IMR-90 (cell line): ENCODE results near the gene GPR173. TPM values are rescaled to one million over a fixed set of nuclear protein-coding genes. Genes with fewer than 3 reads are reported as not detected.
A peak's percentile ranks its signal among the peaks of the same experiment; 100 is the strongest.

Experiments used
- ATAC-seq: fragments of 200-7000 bp; cut with Tn5 transposase; 2 replicates; pipeline ENCODE4 v1.9.1; 2020; ENCODE audit warnings: low read depth, mild to moderate bottlenecking, moderate library complexity
- BruUV-seq: library from RNA; stranded (reverse); fragments of 400-500 nt; replicated peaks from 2 replicates; lab custom pipeline; 2021; lab: Mats Ljungman, UMichigan
- CTCF ChIA-PET: fragments of 300-600 bp; formaldehyde crosslinking; extraction: SDS; loops from one replicate; lab custom pipeline; 2021; ENCODE audit warnings: antibody characterized with exemption; lab: Yijun Ruan, JAX
- POLR2A ChIA-PET: fragments of 300-600 bp; sonication (Branson Sonifier 250); formaldehyde crosslinking; loops from one replicate; lab custom pipeline; 2022; ENCODE audit warnings: antibody characterized with exemption; ENCODE audit not compliant: unreplicated experiment; lab: Charles Lee
- DNase-seq: peaks from one replicate; pipeline ENCODE4 v3.0.0; 2013
- H2AFZ ChIP-seq: replicated peaks from 2 replicates; pipeline ENCODE3; 2013; ENCODE audit warnings: low read length, mild to moderate bottlenecking; ENCODE audit not compliant: poor library complexity
- H2AK5ac ChIP-seq: 2 replicates; pipeline ENCODE4 v1.6.1; 2013; ENCODE audit warnings: low read depth, low read length, inconsistent platforms
- H2AK9ac ChIP-seq: replicated peaks from 2 replicates; pipeline ENCODE3; 2013; ENCODE audit warnings: mild to moderate bottlenecking, low read depth, low read length, moderate library complexity; ENCODE audit not compliant: poor library complexity
- H2BK120ac ChIP-seq: 2 replicates; pipeline ENCODE4 v1.6.1; 2013; ENCODE audit warnings: low read depth, low read length, inconsistent platforms
- H2BK15ac ChIP-seq: 3 replicates; pipeline ENCODE4 v1.6.1; 2013; ENCODE audit warnings: low read depth, low read length, inconsistent platforms
- H2BK20ac ChIP-seq: 2 replicates; pipeline ENCODE4 v1.6.1; 2013; ENCODE audit warnings: low read depth, mild to moderate bottlenecking, inconsistent platforms, low read length, moderate library complexity
- H2BK5ac ChIP-seq: 2 replicates; pipeline ENCODE4 v1.6.1; 2013; ENCODE audit warnings: mild to moderate bottlenecking, low read depth, low read length, inconsistent platforms; ENCODE audit not compliant: poor library complexity, severe bottlenecking
- H3K14ac ChIP-seq: replicated peaks from 2 replicates; pipeline ENCODE4 v1.6.1; 2013; ENCODE audit warnings: low read depth, low read length, inconsistent platforms
- H3K18ac ChIP-seq: 2 replicates; pipeline ENCODE4 v1.6.1; 2013; ENCODE audit warnings: low read depth, low read length, control low read depth
- H3K23ac ChIP-seq: 2 replicates; pipeline ENCODE4 v1.6.1; 2013; ENCODE audit warnings: low read depth, low read length, inconsistent platforms
- H3K27ac ChIP-seq: 2 replicates; pipeline ENCODE4 v1.5.1; 2013; ENCODE audit warnings: mild to moderate bottlenecking, control low read depth, low read length; ENCODE audit not compliant: insufficient read depth
- H3K27me3 ChIP-seq: 2 replicates; pipeline ENCODE4 v1.6.1; 2013; ENCODE audit warnings: low read length; ENCODE audit not compliant: control insufficient read depth, insufficient read depth
- H3K36me3 ChIP-seq: 2 replicates; pipeline ENCODE4 v1.6.1; 2013; ENCODE audit warnings: low read length, mixed read lengths; ENCODE audit not compliant: control insufficient read depth, insufficient read depth
- H3K4ac ChIP-seq: 2 replicates; pipeline ENCODE4 v1.6.1; 2013; ENCODE audit warnings: low read depth, low read length, inconsistent platforms
- H3K4me1 ChIP-seq: 2 replicates; pipeline ENCODE4 v1.6.1; 2013; ENCODE audit warnings: low read length, mixed read lengths; ENCODE audit not compliant: control insufficient read depth, insufficient read depth
- H3K4me2 ChIP-seq: 2 replicates; pipeline ENCODE4 v1.6.1; 2013; ENCODE audit warnings: low read depth, mild to moderate bottlenecking, control low read depth, low read length, moderate library complexity
- H3K4me3 ChIP-seq: 2 replicates; pipeline ENCODE4 v1.5.1; 2013; ENCODE audit warnings: low read depth, mild to moderate bottlenecking, control low read depth, low read length, moderate library complexity; ENCODE audit not compliant: insufficient read depth
- H3K56ac ChIP-seq: 2 replicates; pipeline ENCODE4 v1.6.1; 2013; ENCODE audit warnings: low read length, inconsistent platforms; ENCODE audit not compliant: insufficient read depth; ENCODE audit errors: extremely low read depth
- H3K79me1 ChIP-seq, 2 experiments: 2 replicates each; pipeline ENCODE4 v1.6.1; 2013; ENCODE audit warnings: low read length in 2 of 2, inconsistent platforms in 1 of 2, low read depth in 1 of 2
- H3K9ac ChIP-seq: 2 replicates; pipeline ENCODE4 v1.6.1; 2013; ENCODE audit warnings: low read depth, low read length, control low read depth
- H3K9me1 ChIP-seq: 2 replicates; pipeline ENCODE4 v1.6.1; 2013; ENCODE audit warnings: low read length, inconsistent platforms; ENCODE audit not compliant: insufficient read depth
- H3K9me3 ChIP-seq: 2 replicates; pipeline ENCODE4 v1.6.1; 2013; ENCODE audit warnings: low read length; ENCODE audit not compliant: control insufficient read depth, insufficient read depth
- H4K20me1 ChIP-seq: 2 replicates; pipeline ENCODE4 v1.6.1; 2013; ENCODE audit warnings: low read length, inconsistent platforms; ENCODE audit not compliant: insufficient read depth
- H4K5ac ChIP-seq: 2 replicates; pipeline ENCODE4 v1.6.1; 2013; ENCODE audit warnings: mild to moderate bottlenecking, low read depth, low read length, control low read depth
- H4K8ac ChIP-seq, 2 experiments: 2 replicates each; pipeline ENCODE4 v1.6.1; 2013; ENCODE audit warnings: low read depth in 2 of 2, low read length in 2 of 2, control low read depth in 1 of 2, inconsistent platforms in 1 of 2
- H4K91ac ChIP-seq: 2 replicates; pipeline ENCODE4 v1.6.1; 2013; ENCODE audit warnings: low read depth, low read length, inconsistent platforms; ENCODE audit not compliant: insufficient read depth
- BHLHE40 ChIP-seq: fragments of 150-350 bp; IDR thresholded peaks from 2 replicates; pipeline ENCODE4 v1.6.1; 2016; ENCODE audit warnings: mild to moderate bottlenecking, low read depth, low read length
- CEBPB ChIP-seq: IDR thresholded peaks from 2 replicates; pipeline ENCODE4 v1.6.1; 2012; ENCODE audit warnings: low read depth, low read length, improper control_type of control experiment
- CHD1 ChIP-seq: IDR thresholded peaks from 2 replicates; pipeline ENCODE4 v1.6.1; 2012; ENCODE audit warnings: low read depth, low read length, improper control_type of control experiment
- MXI1 ChIP-seq: IDR thresholded peaks from 2 replicates; pipeline ENCODE4 v1.6.1; 2012; ENCODE audit warnings: low read depth, mild to moderate bottlenecking, low read length, moderate library complexity, borderline replicate concordance
- RFX5 ChIP-seq: IDR thresholded peaks from 2 replicates; pipeline ENCODE4 v1.8.0; 2012; ENCODE audit warnings: low read depth, mild to moderate bottlenecking, low read length, moderate library complexity
- WGBS, 2 experiments: methylation state at CpG; one replicate each; pipeline versions ENCODE4 v1.1.5 to v1.1.7; 2013; ENCODE audit warnings: missing lambda C conversion rate in 2 of 2; ENCODE audit not compliant: insufficient read length in 1 of 2; ENCODE audit errors: extremely low coverage in 2 of 2; 5-methylcytosine and 5-hydroxymethylcytosine counted together
- dilution Hi-C: fragments of 300-500 bp; cut with HindIII; formaldehyde crosslinking; loops from one replicate; pipeline ENCODE4 v1.14.3; 2018; ENCODE audit warnings: low sequenced_read_pairs; ENCODE audit not compliant: unreplicated experiment
- in situ Hi-C: fragments of 300-500 bp; cut with MboI; formaldehyde crosslinking; loops from 3 replicates; pipeline ENCODE4 v1.14.3; 2019; ENCODE audit warnings: low sequenced_read_pairs, inconsistent platforms, mixed read lengths
- intact Hi-C: fragments of 100-400 bp; cut with micrococcal nuclease; formaldehyde crosslinking; loops from 2 replicates; pipeline ENCODE4 v1.10.0; 2022
- polyA plus RNA-seq, 3 experiments: library from polyadenylated mRNA; depleted of rRNA; stranded (reverse); fragments of >200 nt; gene quantifications; 2 replicates each; pipeline ENCODE4 v1.2.3, GENCODE V29; 2012; ENCODE audit warnings: low replicate concordance in 1 of 3
- total RNA-seq: library from RNA; depleted of rRNA; stranded (reverse); fragments of >200 nt; gene quantifications from 2 replicates; pipeline ENCODE4 v1.2.3, GENCODE V29; 2012
- TF ChIP-seq, protein P1 (sequence below): fragments of 150-350 bp; IDR thresholded peaks from 2 replicates; pipeline ENCODE4 v1.6.1; 2017; ENCODE audit warnings: mild to moderate bottlenecking, antibody characterized with exemption, low read length, low read depth

The GPR173 gene
- total and polyA plus RNA-seq, 2 of the 4 experiments (the other 2 are of a cell fraction): 0.90 to 6.1 TPM

DNA sequence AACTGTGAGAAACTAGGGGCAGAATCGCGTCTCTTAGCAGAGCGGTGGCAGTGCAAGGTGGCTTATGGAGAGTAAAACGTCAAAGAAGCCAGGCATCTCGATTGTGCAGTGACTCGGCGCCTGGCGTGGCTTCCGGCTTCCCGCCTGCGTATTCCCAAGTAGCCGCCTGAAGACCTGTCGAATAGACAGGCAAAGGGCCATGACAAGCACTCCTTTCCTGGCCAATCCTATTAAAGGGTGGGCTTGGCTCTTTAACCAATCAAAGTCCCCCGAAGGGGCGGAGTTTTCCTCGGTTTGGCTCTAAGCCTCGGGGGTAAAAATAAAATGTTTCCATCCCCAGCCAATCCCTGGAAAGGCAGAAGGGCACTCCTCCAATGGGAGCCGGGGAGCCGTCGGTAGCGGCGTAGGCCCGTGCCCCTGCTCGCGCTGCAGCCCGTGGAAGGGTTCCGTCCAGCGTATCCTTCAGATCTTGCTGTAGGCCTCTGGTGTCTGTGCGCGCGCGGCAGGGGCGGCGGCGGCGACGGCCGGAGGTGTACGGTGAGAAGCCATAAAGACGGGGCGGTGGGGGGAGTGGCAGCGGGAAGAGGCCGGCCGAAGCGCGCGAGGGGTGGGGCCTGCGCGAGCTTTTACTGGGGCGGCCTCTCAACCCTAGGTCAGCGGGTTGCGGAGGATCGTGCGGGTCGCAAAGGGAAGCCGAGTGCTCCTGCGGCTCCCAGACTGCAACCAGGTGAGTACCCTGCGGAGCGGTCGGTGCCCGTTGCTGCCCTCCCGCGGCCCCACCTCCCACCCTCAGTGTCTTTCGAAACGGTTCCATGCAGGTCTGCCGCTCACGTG is 45.4 kb downstream of the GPR173 start, which contains the start of gene KANTR:
KANTR (plus strand) TSS at position 395 of the 834 bp plus-strand sequence. CDS start 30,131 bp downstream, outside the sequence.
- DNase-seq: peak; percentile 93
- H2AFZ ChIP-seq: peak within 1 kb of the TSS; percentile 93
- peaks cover 3% of the 10 kb centered on the region; the same call in 1 of the 2 replicates for H3K27me3 ChIP-seq
- ChIA-PET CTCF (no interaction called here), POLR2A (no interaction called here)
- in situ Hi-C loops: no loop called here
- H2BK5ac ChIP-seq: peak within 1 kb of the TSS; percentile 47
- no peak within 1 kb of the TSS for H2AK5ac ChIP-seq
- no TSS peak for BruUV-seq
- peak within 1 kb of the TSS; percentile 25 for H3K4ac ChIP-seq
- peak within 1 kb of the TSS; percentile 90 for H3K4me2 ChIP-seq
- peak within 1 kb of the TSS; percentile 84 for H2AK9ac ChIP-seq
- peak; percentile 89 for ATAC-seq
- no peaks in the 10 kb centered on the region for H3K4me1 ChIP-seq
- intact Hi-C loops: loop anchor here (1.0 to 5.0 kb wide), 2 partner anchors 23 to 128 kb away; no protein-coding TSS in a partner anchor
- H4K91ac ChIP-seq: 0 out of 2 replicates have a peak within 1 kb of the TSS, but pooled peaks have one; percentile 5
- H3K9me1 ChIP-seq: no peaks in the 10 kb centered on the region
- peaks cover 5 to 14% of the 10 kb centered on the region in 2 experiments; a peak in 3 of 4 replicates for H3K79me1 ChIP-seq
- no peaks in the 10 kb centered on the region for H4K20me1 ChIP-seq
- dilution Hi-C loops: no loop called here
- H3K14ac ChIP-seq: 0 out of 2 replicates have a peak within 1 kb of the TSS, but pooled peaks have one; percentile 10
- H3K27ac ChIP-seq: peak within 1 kb of the TSS; percentile 45
- peak within 1 kb of the TSS; percentile 71; the same call in 1 of the 2 replicates for H3K23ac ChIP-seq
- TF ChIP-seq CHD1 (no peak), BHLHE40 (peak; percentile 74; the same call in 1 of the 2 replicates), RFX5 (0 out of 2 replicates have a peak, but pooled peaks have one; percentile 23), MXI1 (peak; percentile 57; the same call in 1 of the 2 replicates), CEBPB (peak; percentile 23; the same call in 1 of the 2 replicates)
- TF ChIP-seq, protein P1, sequence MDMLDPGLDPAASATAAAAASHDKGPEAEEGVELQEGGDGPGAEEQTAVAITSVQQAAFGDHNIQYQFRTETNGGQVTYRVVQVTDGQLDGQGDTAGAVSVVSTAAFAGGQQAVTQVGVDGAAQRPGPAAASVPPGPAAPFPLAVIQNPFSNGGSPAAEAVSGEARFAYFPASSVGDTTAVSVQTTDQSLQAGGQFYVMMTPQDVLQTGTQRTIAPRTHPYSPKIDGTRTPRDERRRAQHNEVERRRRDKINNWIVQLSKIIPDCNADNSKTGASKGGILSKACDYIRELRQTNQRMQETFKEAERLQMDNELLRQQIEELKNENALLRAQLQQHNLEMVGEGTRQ: no peak
- H3K9me3 ChIP-seq: no peaks in the 10 kb centered on the region
- no peak within 1 kb of the TSS for H3K18ac ChIP-seq
- WGBS, 2 experiments: 35% methylated on average over 12 of the region's 67 CpGs; no CpG with 5 or more reads in 1 of the 2 experiments
- H2BK20ac ChIP-seq: no peak within 1 kb of the TSS
- H4K5ac ChIP-seq: no peak within 1 kb of the TSS
- no peak within 1 kb of the TSS for H2BK15ac ChIP-seq
- H2BK120ac ChIP-seq: no peak within 1 kb of the TSS
- H3K56ac ChIP-seq: no peak within 1 kb of the TSS
- H4K8ac ChIP-seq: peak within 1 kb of the TSS; percentile 48 to 75; a peak in 3 of 4 replicates
- peak within 1 kb of the TSS; percentile 55 for H3K9ac ChIP-seq
- H3K36me3 ChIP-seq: no peaks in the 10 kb centered on the region
- H3K4me3 ChIP-seq: peak within 1 kb of the TSS; percentile 55
